ENCODE data around the gene TP53TG5.

TP53TG5 gene

GRCh38 chr20:45378191-45378590 lies at the start of gene TP53TG5:
Gene TP53TG5, minus strand, starts transcription at chr20:45378325. Its CDS starts 89 bp downstream, at chr20:45378236.
- Histone ChIP-seq H3K9ac (no peak within 1 kb of the TSS), H3K27ac (no peak within 1 kb of the TSS), H3K36me3 (0 out of 22 replicates have a peak, but pooled peaks cover 0 to 8% (median 0%) of the 10 kb centered on the region in 11 experiments), H3K4me1 (peaks cover 2 to 40% (median 21%) of the 10 kb centered on the region in 10 experiments; a peak in 18 of 20 replicates), H3K4me2 (no peak within 1 kb of the TSS; a peak in 1 of 22 replicates), H3K27me3 (peaks cover 0 to 5% (median 0%) of the 10 kb centered on the region in 11 experiments; a peak in 2 of 22 replicates), H3K4me3 (no peak within 1 kb of the TSS), H3K9me3 (replicated peaks in 1 of 11) (no peaks in the 10 kb centered on the region), H4K20me1 (peaks cover 0 to 19% (median 11%) of the 10 kb centered on the region in 11 experiments; a peak in 10 of 22 replicates)
- TF ChIP-seq Cebpa-rat (IDR thresholded peaks at IDR 0.05), result no peak

DNA sequence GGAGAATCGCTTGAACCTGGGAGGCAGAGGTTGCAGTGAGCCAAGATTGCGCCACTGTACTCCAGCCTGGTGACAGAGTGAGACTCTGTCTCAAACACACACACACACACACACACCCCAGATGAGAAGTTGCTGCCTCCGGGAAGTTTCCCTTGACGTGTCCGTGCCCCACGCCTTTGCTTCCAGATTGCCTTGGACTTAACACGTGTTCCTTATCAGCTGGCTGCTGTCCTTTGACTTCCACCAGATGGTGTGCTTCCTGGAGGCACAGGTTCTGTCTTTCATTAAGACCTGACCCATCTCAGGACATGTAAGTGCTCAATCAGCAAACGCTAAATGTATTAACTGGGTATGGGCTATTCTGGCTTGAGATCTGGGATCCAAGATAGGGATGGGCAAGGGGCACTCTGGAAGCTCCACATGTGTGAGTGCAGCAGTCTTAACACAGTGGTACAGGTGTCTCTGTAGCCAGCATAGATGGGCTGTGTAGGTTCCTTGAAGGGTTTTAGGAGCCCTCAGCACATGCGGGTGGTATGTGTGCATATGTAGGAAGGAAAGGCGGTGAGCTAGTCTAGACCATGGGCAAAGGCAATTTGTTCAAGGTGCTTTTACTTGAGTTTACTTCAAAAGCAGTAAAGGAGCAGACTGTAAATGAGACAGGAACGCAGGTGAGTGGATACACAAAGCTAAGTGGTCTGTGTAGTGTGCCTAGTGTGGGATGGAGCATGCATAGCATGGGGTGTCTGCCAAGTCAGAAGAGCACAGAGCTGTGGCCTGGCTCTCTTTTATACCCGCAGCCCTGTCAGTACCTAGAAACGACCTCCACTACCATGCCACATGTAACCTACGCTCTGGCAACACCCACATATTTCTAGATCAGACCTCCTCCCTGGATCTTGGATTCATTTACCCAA lies 49.4 kb upstream of the TP53TG5 start:
- Histone ChIP-seq H3K4me2 (no peak overlapping the region), H3K9ac (no peak overlapping the region), H4K20me1 (peaks cover 0 to 21% (median 0%) of the 10 kb centered on the region in 11 experiments; a peak in 5 of 22 replicates), H3K27me3 (no peaks in the 10 kb centered on the region), H3K36me3 (peaks cover 41 to 69% (median 51%) of the 10 kb centered on the region in 11 experiments), H3K9me3 (replicated peaks in 1 of 11) (no peaks in the 10 kb centered on the region), H3K27ac (no peak overlapping the region), H3K4me1 (peaks cover 7 to 15% (median 13%) of the 10 kb centered on the region in 10 experiments), H3K4me3 (no peak overlapping the region)
- no peak for TF ChIP-seq Cebpa-rat (IDR thresholded peaks at IDR 0.05)

GRCh38 chr20:45426320-45427016 lies 48.3 kb upstream of the TP53TG5 start:
- Histone ChIP-seq H3K4me3 (no peak overlapping the region), H3K4me2 (no peak overlapping the region), H3K27me3 (no peaks in the 10 kb centered on the region), H3K27ac (no peak overlapping the region), H4K20me1 (peaks cover 0 to 21% (median 0%) of the 10 kb centered on the region in 11 experiments; a peak in 6 of 22 replicates), H3K9me3 (replicated peaks in 1 of 11) (no peaks in the 10 kb centered on the region), H3K36me3 (peaks cover 52 to 79% (median 61%) of the 10 kb centered on the region in 11 experiments), H3K4me1 (peaks cover 0 to 5% (median 2%) of the 10 kb centered on the region in 10 experiments; a peak in 17 of 20 replicates), H3K9ac (no peak overlapping the region)
- no peak for TF ChIP-seq Cebpa-rat (IDR thresholded peaks at IDR 0.05)

GRCh38 chr20:45425561-45425960 lies 47.4 kb upstream of the TP53TG5 start:
- no peak overlapping the region for H3K9ac ChIP-seq
- H3K4me1 ChIP-seq, result no peaks in the 10 kb centered on the region
- peaks cover 0 to 27% (median 0%) of the 10 kb centered on the region in 11 experiments; a peak in 6 of 22 replicates for H4K20me1 ChIP-seq
- no peak overlapping the region for H3K4me3 ChIP-seq
- H3K27me3 ChIP-seq, result no peaks in the 10 kb centered on the region
- H3K4me2 ChIP-seq, result no peak overlapping the region
- peaks cover 61 to 88% (median 70%) of the 10 kb centered on the region in 11 experiments for H3K36me3 ChIP-seq
- no peak for TF ChIP-seq Cebpa-rat (IDR thresholded peaks at IDR 0.05)
- H3K27ac ChIP-seq, result no peak overlapping the region
- H3K9me3 ChIP-seq (replicated peaks in 1 of 11), result no peaks in the 10 kb centered on the region

- H3K27me3 ChIP-seq, result no peaks in the 10 kb centered on the region
- peaks cover 78 to 94% (median 87%) of the 10 kb centered on the region in 11 experiments for H3K36me3 ChIP-seq
- no peak overlapping the region for H3K4me3 ChIP-seq
- no peaks in the 10 kb centered on the region for H3K4me1 ChIP-seq
- no peak for TF ChIP-seq Cebpa-rat (IDR thresholded peaks at IDR 0.05)
- H3K9me3 ChIP-seq (replicated peaks in 1 of 11), result no peaks in the 10 kb centered on the region
- H3K27ac ChIP-seq, result no peak overlapping the region
- no peak overlapping the region for H3K4me2 ChIP-seq
- H3K9ac ChIP-seq, result no peak overlapping the region; a peak in 1 of 22 replicates
- peaks cover 0 to 44% (median 18%) of the 10 kb centered on the region in 11 experiments; a peak in 12 of 22 replicates for H4K20me1 ChIP-seq
These were observed 45.6 kb upstream of the TP53TG5 start for GRCh38 chr20:45423700-45424099.

DNA sequence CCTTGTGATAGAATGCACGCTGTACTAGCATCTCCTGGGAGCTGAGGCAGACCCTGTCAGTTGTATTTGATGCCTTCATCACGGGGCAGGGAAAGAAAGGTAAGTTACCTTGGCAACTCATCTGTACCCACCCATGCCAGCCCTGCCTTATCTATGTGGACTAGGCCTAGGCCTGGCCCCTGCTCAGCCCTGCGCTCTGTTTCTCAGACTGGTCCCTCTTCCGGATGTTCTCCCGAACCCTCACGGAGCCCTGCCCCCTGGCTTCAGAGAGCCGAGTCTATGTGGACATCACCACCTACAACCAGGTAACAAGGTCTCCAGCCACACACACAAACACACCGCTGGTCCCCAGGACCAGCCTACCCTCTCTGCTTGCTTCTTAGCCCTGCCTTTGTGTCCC lies 42.0 kb upstream of the TP53TG5 start:
- no peak overlapping the region for H3K27ac ChIP-seq
- H3K36me3 ChIP-seq, result peaks cover 65 to 79% (median 73%) of the 10 kb centered on the region in 11 experiments
- TF ChIP-seq Cebpa-rat (IDR thresholded peaks at IDR 0.05), result no peak

DNA sequence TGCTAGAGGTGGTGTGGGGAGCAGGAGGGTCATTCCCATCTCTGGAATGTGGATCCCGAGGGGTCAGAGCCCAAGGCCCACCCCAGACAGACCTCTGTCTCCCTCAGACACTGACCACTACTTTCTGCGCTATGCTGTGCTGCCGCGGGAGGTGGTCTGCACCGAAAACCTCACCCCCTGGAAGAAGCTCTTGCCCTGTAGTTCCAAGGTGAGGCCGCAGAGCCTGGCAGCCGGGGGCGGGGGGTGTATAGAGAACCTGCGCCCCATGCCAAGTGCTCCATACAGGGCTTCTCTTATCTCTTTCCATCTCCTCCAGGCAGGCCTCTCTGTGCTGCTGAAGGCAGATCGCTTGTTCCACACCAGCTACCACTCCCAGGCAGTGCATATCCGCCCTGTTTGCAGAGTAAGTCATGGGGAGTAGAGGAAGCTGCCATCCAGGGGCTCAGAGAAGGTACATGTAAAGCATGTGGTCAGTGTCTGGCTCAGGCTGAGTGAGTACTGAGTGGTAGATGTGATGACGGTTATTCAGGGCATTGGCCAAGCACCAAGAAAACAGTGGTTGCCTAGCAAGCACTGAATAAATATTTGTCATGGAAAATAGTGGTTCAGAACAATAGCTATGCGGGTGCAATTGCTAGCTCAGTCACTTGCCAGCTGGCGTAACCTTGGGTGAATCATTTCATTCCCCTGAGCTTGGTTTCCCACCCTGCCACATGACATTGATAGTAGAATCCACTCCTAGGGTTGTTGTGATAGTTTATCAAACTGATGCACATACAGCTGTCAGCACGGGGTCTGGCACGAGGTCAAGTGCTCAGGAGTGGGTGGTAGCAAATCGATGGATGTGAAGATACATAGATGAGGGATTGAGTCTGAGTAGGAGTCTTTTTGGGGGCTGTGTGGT lies 41.3 kb upstream of the TP53TG5 start:
- peaks cover 0 to 42% (median 25%) of the 10 kb centered on the region in 11 experiments; a peak in 12 of 22 replicates for H4K20me1 ChIP-seq
- H3K9me3 ChIP-seq (replicated peaks in 1 of 11), result no peaks in the 10 kb centered on the region
- H3K27ac ChIP-seq, result no peak overlapping the region
- no peak for TF ChIP-seq Cebpa-rat (IDR thresholded peaks at IDR 0.05)
- H3K36me3 ChIP-seq, result peaks cover 60 to 73% (median 68%) of the 10 kb centered on the region in 11 experiments
- no peak overlapping the region for H3K4me3 ChIP-seq
- peak overlapping the region in 1 of 11 experiments; percentile 9; a peak in 1 of 22 replicates for H3K9ac ChIP-seq
- H3K27me3 ChIP-seq, result no peaks in the 10 kb centered on the region
- no peak overlapping the region for H3K4me2 ChIP-seq
- H3K4me1 ChIP-seq, result peaks cover 14 to 28% (median 25%) of the 10 kb centered on the region in 10 experiments

More for the DNA sequence above, 42.0 kb upstream of the TP53TG5 start:
- peaks cover 0 to 44% (median 25%) of the 10 kb centered on the region in 11 experiments; a peak in 12 of 22 replicates for H4K20me1 ChIP-seq
- peaks cover 14 to 24% (median 22%) of the 10 kb centered on the region in 10 experiments for H3K4me1 ChIP-seq
- no peak overlapping the region for H3K4me3 ChIP-seq
- no peaks in the 10 kb centered on the region for H3K27me3 ChIP-seq
- no peak overlapping the region for H3K4me2 ChIP-seq
- H3K9me3 ChIP-seq (replicated peaks in 1 of 11), result no peaks in the 10 kb centered on the region
- no peak overlapping the region for H3K9ac ChIP-seq

GRCh38 chr20:45416917-45417316 lies 38.8 kb upstream of the TP53TG5 start:
- TF ChIP-seq Cebpa-rat (IDR thresholded peaks at IDR 0.05), result no peak
- Histone ChIP-seq H3K9me3 (replicated peaks in 1 of 11) (no peaks in the 10 kb centered on the region), H3K27me3 (no peaks in the 10 kb centered on the region), H3K9ac (peak overlapping the region; percentile 85 to 93 (median 89)), H3K4me2 (peak overlapping the region; percentile 88 to 99 (median 98)), H3K4me3 (peak overlapping the region; percentile 72 to 94 (median 92)), H3K4me1 (peaks cover 14 to 28% (median 25%) of the 10 kb centered on the region in 10 experiments), H3K36me3 (peaks cover 35 to 47% (median 43%) of the 10 kb centered on the region in 11 experiments), H3K27ac (peak overlapping the region in 8 of 11 experiments; percentile 84 to 89 (median 87); a peak in 15 of 22 replicates), H4K20me1 (peaks cover 0 to 42% (median 23%) of the 10 kb centered on the region in 11 experiments; a peak in 11 of 22 replicates)
